HG03521 (cell line): ENCODE results near the gene LY6G6F.

Experiments used
- ATAC-seq: cut with Tn5 transposase; IDR thresholded peaks from one replicate; pipeline ENCODE4 v1.9.1; 2021; ENCODE audit warnings: mild to moderate bottlenecking, moderate library complexity; ENCODE audit not compliant: unreplicated experiment

LY6G6F gene

DNA sequence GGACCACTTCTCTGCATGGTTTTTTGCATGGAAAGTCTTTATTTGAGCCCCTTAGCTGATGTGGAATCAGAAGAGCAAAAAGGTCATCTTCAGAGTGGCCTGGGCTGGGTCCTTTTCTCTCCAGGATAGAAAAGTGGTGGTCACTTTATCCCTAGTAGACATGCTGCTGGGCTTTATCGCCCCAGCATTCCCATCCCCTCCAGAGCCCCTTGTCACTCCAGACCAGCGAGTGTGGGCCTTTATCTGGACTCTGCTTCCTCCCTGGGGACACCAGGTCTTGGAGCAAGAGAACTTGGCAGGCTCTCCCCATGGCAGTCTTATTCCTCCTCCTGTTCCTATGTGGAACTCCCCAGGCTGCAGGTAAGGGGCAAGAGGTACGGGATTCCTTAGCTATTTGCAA lies at the start of gene LY6G6F:
Gene LY6G6F (plus strand): TSS at position 268 of the 400 bp plus-strand sequence. CDS start 41 bp downstream, at position 309.
- ATAC-seq: no peak

DNA sequence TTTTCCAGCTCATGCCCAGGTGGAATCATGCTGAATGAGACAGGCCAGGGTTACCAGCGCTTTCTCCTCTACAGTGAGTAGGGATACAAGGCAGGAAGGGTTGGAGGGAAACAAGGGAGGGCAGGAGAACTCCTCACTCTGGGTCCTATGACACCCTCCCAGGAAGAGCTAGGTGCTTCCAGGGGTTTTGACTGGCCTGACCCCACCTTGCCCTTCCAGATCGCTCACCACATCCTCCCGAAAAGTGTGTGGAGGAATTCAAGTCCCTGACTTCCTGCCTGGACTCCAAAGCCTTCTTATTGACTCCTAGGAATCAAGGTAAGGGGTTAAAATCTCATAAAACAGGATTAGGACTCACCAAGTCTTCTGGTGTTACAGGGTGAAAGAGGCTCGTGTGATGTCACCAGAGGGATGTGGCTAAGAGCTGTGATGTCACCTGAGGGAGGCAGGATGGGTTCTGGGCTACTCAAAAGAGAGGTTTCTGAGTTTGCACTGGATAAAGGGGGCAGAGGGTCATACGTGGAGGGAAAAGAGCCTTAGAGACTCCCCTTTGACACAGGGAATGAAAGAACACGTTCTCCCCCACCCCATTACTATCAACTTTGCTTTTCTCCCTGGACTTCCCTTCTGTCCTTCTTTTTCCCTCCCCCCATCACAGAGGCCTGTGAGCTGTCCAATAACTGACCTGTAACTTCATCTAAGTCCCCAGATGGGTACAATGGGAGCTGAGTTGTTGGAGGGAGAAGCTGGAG lies 49.1 kb upstream of the LY6G6F start:
- no peak for ATAC-seq

DNA sequence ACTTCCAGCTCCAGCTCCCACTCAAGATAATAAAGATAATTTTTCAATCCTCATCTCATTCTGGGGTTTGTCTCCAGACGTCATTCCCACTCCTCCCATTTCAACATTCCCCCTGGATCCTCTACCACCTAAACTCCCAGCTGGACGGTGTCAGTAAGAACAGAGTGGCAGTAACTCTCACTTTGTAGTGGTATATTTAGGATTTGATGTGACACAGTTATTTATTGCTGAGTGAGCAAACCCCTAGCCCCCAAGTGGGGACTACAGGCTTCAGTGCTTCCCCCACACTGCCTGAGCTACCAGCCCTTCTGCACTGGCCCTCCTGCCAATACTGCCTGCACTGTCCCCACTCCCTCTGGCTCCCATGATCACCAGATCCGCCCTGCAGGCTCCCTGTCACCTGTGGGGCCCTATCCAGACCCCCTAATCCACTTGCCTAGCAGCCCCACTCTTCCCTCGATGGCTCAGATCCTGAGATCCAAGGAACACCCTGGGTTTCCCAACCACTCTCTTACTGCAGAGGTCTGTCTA lies 48.4 kb upstream of the LY6G6F start:
- ATAC-seq: no peak

GRCh38 chr6:31658983-31659648 lies 47.5 kb upstream of the LY6G6F start:
- ATAC-seq: no peak

DNA sequence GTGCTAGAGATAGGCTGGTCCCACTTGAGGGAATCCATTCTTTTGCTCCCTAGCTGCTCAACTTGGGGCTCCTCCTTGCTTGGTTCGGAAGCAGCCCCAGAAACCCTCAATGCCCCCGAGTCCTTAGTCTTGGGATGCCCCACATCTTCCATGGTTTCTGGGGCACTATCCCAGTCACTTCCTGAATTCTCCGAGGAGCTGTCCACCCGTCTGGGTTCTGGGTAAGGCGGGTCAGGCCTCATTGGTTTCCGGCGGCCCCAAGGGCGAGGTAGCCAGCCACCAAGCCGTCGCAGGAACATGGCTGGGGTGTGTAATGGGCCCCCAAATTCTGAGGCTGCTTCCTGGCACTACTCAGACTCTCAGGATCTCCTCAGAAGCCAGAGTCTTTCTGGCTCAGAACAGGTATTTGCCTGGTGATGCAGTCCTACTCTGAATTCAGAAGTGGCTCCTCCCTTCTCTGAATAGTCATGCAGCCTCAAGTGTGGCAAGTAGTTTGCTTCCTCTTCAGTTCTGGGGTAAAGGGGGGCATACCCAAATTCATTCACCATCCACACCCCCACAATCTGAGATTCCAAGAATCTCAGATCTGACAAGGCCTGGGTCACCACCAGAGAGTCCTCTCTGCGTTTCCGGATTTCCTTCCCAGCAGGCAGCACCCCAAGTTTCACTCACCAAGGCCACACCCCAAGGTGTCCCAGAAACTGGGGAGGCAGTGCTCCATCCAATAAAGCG lies 46.9 kb upstream of the LY6G6F start:
- no peak for ATAC-seq

DNA sequence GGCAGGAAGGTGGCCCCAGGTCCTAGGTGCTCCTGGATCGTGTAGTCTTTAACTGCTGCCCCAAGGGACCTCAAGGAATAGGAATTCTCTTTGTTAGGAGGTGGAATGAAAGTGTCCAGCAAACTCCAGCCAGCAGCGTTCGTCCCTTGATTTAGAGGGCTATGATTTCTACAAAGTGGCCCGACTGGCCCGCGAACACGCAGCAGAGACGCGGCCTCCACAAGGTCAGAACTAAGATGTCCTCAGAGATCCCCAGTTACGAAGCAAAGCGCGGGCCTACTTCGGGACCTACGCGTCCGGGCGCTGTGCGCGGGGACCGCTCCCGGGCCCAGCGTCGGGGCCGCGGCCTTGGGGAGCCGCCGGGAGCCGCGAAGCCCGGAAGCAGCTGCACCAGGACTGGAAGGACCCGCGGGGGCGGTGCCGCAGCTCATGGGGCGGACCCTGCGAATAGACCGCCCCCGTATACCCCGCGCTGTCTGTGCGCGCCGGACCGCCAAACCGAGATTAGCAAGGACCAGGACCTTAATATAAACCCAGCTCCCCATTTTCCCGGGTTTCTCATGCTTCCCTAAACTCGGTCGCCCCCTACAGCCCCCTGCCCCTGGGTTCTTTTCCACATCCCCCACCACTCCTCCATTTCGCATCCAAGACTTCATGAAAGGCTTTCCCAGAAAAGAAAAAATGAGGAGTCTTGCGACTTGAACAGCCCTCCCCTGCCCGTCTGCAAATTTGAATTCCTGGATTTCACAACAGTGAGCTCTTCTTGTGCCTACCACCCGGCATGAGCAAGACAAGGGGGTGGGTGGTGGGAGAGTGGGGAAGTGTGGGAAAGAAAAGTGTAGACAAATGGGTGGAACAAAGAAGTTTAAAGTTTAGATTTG lies 46.0 kb upstream of the LY6G6F start, which contains the start of gene C6orf47:
Gene C6orf47 (minus strand): TSS at position 398 of the 881 bp plus-strand sequence. CDS start 831 bp downstream, outside the sequence.
- peak; percentile 38 for ATAC-seq

- ATAC-seq: no peak
These were observed 45.2 kb upstream of the LY6G6F start for GRCh38 chr6:31661262-31662123.

DNA sequence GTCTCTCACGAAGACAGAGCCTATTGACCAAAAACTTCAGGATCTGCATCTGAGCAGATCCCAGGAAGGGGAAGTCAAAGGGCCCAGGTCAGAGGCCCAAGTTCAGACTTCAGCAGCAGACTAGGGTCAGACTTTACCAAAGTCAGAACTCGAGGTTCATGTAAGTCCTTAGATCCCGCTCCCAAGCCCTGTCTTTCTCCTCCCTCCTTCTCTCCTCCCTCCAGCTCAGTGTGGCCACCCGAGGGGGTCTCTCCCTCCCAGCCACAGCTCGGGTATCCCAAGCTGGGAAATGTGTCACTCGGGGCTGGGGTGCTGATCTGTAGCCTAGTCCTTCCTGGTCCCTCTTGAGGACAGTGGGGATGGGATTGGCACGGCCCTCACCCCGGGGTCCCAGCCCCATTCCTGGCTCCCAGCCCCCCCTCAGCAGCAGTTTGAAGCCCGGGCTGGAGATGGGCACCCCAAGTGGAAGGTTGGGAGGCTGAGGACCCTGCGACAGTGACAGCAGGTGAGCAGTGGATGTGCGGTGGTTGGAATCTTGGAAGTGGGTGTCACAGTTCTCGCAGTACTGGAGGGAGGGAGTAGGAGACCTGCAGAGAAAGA lies 44.4 kb upstream of the LY6G6F start:
- no peak for ATAC-seq

GRCh38 chr6:31663126-31663960 lies 43.3 kb upstream of the LY6G6F start:
- no peak for ATAC-seq

DNA sequence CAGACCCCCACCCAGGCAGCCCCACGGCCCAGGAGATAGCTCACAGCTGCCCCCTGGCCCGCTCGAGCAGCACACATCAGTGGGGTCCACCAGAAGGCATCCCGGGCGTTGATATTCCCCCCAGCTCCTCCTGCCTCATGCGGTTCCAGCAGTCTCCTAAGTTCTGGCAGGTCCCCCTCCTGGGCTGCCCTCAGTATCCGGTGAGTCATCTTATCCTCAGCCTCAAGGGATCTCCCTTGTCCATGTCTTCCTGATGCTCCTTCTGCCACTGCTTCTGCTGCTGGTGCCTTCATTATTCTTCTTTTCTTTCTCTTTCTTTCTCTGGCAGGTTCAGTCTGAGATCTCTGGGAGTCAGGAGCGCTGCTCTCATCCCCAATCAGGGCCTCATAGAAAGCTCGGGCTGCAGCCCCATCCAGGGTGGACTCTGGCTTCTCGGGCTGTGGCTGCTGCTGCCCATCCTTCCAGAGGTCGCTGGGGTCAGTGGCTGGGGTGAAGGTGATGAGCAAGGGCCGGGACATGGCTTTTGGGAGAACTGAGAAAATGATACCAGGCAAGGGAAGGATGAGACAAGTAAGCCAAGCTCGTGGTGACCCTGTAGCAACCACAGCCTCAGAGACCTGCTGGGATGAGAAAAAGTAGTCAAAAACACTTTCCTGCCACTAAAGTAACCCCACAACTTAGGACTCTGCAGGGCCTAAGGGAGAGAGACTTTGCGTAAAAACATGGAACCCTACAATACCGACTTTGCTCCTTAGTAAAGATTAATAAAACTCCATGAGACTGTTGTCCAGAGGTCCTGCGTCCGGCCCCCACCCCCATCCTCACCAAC lies 42.5 kb upstream of the LY6G6F start:
- no peak for ATAC-seq

- peak; percentile 28 for ATAC-seq
These were observed 41.7 kb upstream of the LY6G6F start, which contains the start of gene GPANK1 for GRCh38 chr6:31664790-31665500. GPANK1 (minus strand) TSS chr6:31664997; CDS start chr6:31664478, 519 bp downstream.

DNA sequence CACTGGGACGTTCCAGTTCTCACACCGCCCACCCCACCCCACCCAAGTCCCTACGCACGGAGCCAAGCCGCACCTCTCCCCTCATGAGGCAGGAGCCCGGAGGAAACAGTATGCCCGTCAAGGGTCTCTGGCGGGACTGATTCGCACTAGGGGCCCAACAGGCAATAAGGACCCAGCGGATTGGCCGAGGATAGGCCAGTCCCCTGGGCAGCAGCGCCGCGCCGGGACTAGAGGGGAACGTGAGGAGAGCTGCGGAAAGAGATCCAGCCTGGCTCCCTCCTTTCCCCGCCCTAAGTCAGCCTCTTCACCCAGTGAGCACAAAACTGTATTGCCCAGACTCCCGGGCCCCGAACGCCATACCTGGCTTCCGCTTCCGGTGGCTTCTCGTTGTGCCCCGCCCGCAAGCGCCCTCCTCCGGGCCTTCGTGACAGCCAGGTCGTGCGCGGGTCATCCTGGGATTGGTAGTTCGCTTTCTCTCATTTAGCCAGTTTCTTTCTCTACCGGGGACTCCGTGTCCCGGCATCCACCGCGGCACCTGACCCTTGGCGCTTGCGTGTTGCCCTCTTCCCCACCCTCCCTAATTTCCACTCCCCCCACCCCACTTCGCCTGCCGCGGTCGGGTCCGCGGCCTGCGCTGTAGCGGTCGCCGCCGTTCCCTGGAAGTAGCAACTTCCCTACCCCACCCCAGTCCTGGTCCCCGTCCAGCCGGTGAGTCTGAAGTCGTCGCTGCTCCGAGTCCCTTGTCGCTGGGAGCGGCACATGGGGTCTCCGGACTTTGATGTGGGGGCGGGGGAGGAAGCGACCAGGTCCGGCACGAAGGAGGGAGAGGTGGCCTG lies 40.9 kb upstream of the LY6G6F start, which contains the start of gene CSNK2B:
Gene CSNK2B (plus strand): TSS at position 580 of the 836 bp plus-strand sequence. CDS start 752 bp downstream, outside the sequence.
- ATAC-seq: peak; percentile 73

DNA sequence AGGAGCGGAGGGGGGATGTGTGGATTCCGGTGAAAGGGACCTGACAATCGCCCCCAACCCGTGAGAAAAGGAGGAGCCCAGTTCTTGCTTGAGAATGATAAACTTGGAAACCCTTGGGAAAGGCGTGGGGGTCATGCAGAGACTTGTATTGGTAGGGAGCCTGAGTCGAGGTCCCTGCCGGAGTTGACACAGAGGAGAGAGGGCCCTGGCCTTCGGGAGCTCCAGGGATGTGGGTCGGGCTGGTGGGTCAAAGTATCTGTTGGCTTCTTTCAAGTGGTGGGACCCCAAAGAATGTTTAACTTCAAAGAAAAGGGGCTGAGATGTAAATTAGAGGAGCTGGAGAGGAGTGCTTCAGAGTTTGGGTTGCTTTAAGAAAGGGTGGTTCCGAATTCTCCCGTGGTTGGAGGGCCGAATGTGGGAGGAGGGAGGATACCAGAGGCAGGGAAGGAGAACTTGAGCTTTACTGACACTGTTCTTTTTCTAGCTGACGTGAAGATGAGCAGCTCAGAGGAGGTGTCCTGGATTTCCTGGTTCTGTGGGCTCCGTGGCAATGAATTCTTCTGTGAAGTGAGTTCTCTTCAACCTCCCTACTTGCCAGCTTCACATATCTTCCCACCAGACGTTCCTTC lies 40.2 kb upstream of the LY6G6F start:
- no peak for ATAC-seq

GRCh38 chr6:31669676-31670075 lies 37.0 kb upstream of the LY6G6F start, which contains the start of gene LY6G5B:
LY6G5B (plus strand) TSS chr6:31669976; CDS start chr6:31670951, 975 bp downstream.
- no peak for ATAC-seq
